Measurements from ENCODE around the gene GNL2.

DNA sequence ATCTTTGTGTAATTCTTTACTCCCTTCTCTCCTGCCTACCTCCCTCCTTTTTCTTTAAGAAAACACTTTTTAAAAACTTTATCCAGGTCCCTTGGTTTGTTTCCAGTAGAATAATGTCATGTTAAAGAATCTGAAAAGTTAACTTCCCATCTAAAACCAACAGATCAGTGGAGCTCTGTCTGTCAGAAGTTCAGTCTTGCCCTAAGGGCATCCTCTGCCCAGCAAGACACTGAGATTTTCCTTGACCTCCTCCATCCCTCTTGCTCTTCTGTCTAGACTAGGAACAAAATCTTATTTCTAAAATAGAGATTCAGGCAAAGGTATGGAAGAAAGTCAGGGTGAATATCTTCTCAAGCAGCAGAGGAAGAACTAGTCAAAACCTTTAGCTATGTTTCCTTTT, 5.7 kb upstream of the GNL2 start:
- TF ChIP-seq, protein P1, sequence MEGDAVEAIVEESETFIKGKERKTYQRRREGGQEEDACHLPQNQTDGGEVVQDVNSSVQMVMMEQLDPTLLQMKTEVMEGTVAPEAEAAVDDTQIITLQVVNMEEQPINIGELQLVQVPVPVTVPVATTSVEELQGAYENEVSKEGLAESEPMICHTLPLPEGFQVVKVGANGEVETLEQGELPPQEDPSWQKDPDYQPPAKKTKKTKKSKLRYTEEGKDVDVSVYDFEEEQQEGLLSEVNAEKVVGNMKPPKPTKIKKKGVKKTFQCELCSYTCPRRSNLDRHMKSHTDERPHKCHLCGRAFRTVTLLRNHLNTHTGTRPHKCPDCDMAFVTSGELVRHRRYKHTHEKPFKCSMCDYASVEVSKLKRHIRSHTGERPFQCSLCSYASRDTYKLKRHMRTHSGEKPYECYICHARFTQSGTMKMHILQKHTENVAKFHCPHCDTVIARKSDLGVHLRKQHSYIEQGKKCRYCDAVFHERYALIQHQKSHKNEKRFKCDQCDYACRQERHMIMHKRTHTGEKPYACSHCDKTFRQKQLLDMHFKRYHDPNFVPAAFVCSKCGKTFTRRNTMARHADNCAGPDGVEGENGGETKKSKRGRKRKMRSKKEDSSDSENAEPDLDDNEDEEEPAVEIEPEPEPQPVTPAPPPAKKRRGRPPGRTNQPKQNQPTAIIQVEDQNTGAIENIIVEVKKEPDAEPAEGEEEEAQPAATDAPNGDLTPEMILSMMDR (IDR thresholded peaks at IDR 0.05), result no peak
- TF ChIP-seq POLR2A (IDR thresholded peaks at IDR 0.05), result no peak
